Cortex of kidney (tissue), 1 donor: ENCODE measurements around the gene UBXN11.

Experiments
- DNase-seq: peaks from one replicate; lab custom pipeline; 2025; lab: John Stamatoyannopoulos, UW

The UBXN11 gene

GRCh38 chr1:26285366-26286063 is 20.9 kb downstream of the UBXN11 start:
- DNase-seq = no peak

- DNase-seq = no peak
Measured at GRCh38 chr1:26284597-26285347, 21.7 kb downstream of the UBXN11 start.

GRCh38 chr1:26283871-26284596 is 22.4 kb downstream of the UBXN11 start:
- DNase-seq = no peak

GRCh38 chr1:26283279-26283853 is 23.1 kb downstream of the UBXN11 start:
- DNase-seq = no peak

- DNase-seq = no peak
Measured at GRCh38 chr1:26282401-26282918, 24.0 kb downstream of the UBXN11 start.

GRCh38 chr1:26281971-26282370 is 24.5 kb downstream of the UBXN11 start:
- DNase-seq = no peak

- no peak for DNase-seq
Measured at GRCh38 chr1:26281091-26281958, 25.1 kb downstream of the UBXN11 start.

GRCh38 chr1:26280333-26281042 is 25.9 kb downstream of the UBXN11 start:
- DNase-seq = no peak

- DNase-seq = no peak
Measured at GRCh38 chr1:26279456-26280332, 26.7 kb downstream of the UBXN11 start, which contains the start of gene SH3BGRL3. SH3BGRL3 (plus strand) TSS chr1:26280086; CDS start chr1:26280156, 70 bp downstream.

GRCh38 chr1:26278724-26279455 is 27.5 kb downstream of the UBXN11 start:
- no peak for DNase-seq

- DNase-seq = no peak
Measured at GRCh38 chr1:26278303-26278702, 28.1 kb downstream of the UBXN11 start.

- no peak for DNase-seq
Measured at GRCh38 chr1:26277719-26278118, 28.7 kb downstream of the UBXN11 start.

- DNase-seq = no peak
Measured at GRCh38 chr1:26277261-26277661, 29.2 kb downstream of the UBXN11 start.

GRCh38 chr1:26276432-26276838 is 30.0 kb downstream of the UBXN11 start:
- DNase-seq = no peak

GRCh38 chr1:26275580-26276431 is 30.6 kb downstream of the UBXN11 start:
- DNase-seq = no peak

GRCh38 chr1:26274801-26275425 is 31.5 kb downstream of the UBXN11 start:
- no peak for DNase-seq

- DNase-seq = no peak
Measured at GRCh38 chr1:26269198-26269550, 37.3 kb downstream of the UBXN11 start.
